NCI-H226 (cell line): ENCODE measurements around the gene CAPG.

Source experiments
- DNase-seq: peaks from one replicate; pipeline ENCODE4 v3.0.0-alpha.2; 2015

Gene CAPG

DNA sequence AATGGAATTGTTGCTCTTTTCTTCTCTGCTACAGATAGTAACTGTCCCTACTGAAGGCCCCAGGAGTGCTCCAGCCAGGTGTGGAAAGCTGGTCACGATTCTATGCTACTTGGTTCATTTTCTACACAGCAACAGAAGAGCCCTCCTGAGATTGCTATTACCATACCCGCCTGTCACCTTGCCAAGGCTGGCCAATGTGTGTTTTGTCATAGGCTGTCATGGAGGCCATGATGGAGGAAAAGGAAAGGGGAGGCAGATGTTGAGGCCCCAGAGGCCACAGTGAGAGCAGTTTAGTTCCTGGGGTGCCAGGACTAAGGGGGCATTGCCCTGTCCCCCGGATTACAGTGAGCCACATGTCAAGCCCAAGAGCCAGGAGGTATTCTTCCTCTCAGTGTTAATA lies 54.6 kb downstream of the CAPG start:
- no peak for DNase-seq

DNA sequence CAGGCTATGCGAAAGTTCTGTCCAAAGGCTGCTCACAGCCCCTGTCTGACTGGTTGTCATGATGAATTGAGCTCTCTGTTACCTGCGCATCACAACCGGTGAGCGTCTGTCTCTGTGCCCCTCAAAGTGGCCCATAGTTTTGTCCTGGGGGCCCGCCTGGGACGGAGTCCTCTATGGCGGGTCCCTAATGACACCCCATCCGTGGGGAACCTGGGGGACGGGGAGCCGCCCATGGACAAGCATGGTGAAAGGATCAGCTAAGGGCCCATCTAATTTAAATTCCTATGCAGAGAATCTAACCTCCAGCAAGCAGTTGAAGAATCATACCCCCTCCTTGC lies 55.1 kb downstream of the CAPG start:
- no peak for DNase-seq

DNA sequence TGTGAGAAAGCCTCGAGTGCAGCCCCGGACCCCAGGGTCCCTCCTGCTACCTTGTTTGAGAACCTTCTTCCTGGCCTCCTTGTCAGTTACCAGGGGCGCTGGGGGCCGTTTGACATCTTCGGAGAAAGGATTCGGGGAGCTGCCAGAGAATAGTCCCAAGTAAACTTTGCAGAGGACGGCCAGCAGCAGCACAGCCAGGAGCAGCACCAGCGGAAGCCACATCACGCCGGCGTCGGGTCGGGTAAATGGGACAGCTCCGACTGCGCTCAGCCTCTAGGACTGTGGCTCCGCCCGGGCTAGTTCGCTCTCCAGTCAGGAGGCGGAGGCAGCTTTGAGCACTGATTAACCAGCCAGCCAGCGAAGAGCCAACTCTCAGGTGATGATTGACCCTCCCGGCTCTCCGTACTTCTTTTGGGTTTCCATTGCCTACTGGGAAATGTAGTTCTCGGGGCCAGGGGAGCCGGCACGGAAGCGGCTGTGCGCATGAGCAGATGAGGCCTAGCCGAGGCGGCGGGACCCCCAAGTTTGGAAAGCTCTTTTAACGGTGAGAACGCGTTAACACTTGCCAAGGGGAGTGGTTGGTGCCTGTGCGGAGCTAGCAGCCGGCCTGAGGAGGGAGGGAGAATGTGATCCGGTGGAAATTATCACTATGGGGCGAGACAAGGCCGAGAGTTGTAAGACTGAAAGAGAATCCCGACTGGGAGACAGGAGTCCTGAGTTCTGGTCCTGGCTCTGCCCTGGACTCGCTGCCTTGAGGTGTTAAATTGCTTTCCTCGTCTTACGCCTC lies 55.7 kb downstream of the CAPG start, which contains the start of the genes ELMOD3 and RETSAT:
Gene ELMOD3, plus strand, starts transcription at position 484 of the 787 bp plus-strand sequence. CDS start 2,430 bp downstream, outside the sequence.
Gene RETSAT, minus strand, starts transcription at position 243 of the 787 bp plus-strand sequence. Its CDS starts 21 bp downstream, at position 222.
- peak; percentile 99 for DNase-seq

DNA sequence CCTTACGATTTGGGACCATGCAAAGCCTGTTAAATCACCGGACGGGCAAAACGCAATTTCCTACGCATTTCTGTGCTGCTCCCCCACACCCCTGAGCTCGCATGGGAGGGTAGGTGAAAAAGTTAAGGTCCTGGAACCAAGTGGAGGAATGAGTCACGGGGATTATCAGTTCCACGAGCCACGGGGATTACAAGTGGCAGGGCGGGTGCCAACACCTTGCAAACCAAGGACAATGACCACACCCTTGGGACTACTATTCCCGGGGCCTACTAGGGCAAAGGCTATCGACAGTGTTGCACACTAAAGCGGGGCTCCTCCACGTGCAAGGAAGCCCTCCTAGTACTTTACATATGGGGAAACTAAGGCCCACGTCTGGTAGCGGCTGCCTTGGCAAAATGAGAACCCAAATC lies 56.3 kb downstream of the CAPG start:
- DNase-seq = peak; percentile 51

DNA sequence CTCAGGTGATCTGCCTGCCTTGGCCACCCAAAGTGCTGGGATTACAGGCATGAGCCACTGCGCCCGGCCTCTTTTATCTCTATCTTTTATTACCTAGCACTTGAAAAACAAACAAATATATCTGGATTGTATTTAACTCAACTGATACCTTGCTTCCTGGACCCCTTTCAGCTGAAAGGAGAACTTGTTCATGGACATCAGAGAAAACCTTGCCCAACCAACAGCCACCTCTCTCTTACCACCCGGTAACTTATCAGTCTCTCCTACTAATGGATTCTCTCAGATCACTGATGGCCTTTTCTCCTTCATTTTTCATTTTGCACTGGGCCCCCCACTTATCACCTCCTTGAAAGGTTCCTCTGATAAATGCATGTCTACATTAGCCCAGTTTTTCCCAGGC lies 62.6 kb downstream of the CAPG start:
- no peak for DNase-seq
